Progenitor cell of endocrine pancreas (in vitro differentiated cells): ENCODE results near the gene ATP6V0B. TPM values are rescaled to one million over a fixed set of nuclear protein-coding genes. Genes with fewer than 3 reads are reported as not detected.
A peak's percentile ranks its signal among the peaks of the same experiment; 100 is the strongest.

Experiments used
- DNase-seq: peaks from one replicate; pipeline ENCODE4 v3.0.0; 2021; ENCODE audit warnings: low spot score; ENCODE audit not compliant: unreplicated experiment
- H3K27ac Mint-ChIP-seq: 2 replicates; pipeline ENCODE4 v1.8.0; 2021; ENCODE audit warnings: mild to moderate bottlenecking, moderate library complexity, mixed read lengths
- H3K27me3 Mint-ChIP-seq: 2 replicates; pipeline ENCODE4 v1.8.0; 2021; ENCODE audit warnings: mixed read lengths
- H3K36me3 Mint-ChIP-seq: 2 replicates; pipeline ENCODE4 v1.8.0; 2022; ENCODE audit warnings: mixed read lengths; ENCODE audit not compliant: insufficient read depth
- H3K4me1 Mint-ChIP-seq: 2 replicates; pipeline ENCODE4 v1.8.0; 2021; ENCODE audit warnings: low read depth, mixed read lengths
- H3K4me3 Mint-ChIP-seq: 2 replicates; pipeline ENCODE4 v1.8.0; 2021; ENCODE audit warnings: low read depth, mild to moderate bottlenecking, moderate library complexity, mixed read lengths
- H3K9me3 Mint-ChIP-seq: 2 replicates; pipeline ENCODE4 v1.8.0; 2021; ENCODE audit warnings: low read depth, mixed read lengths
- total RNA-seq: library from RNA; stranded (reverse); gene quantifications from 2 replicates; pipeline ENCODE4 v1.2.1, GENCODE V29; 2021
- TF ChIP-seq, protein P1 (sequence below): fragments of 200-600 bp; sonication (generic); IDR thresholded peaks from one replicate; pipeline ENCODE4 v1.5.0; 2021; ENCODE audit warnings: antibody characterized with exemption, mild to moderate bottlenecking; ENCODE audit not compliant: unreplicated experiment

The ATP6V0B gene
- total RNA-seq, 1 donor from 2014 or later = 104 TPM

- no peak overlapping the region for H3K27ac Mint-ChIP-seq
Observed at GRCh38 chr1:44000122-44000665, 25.4 kb downstream of the ATP6V0B start.

GRCh38 chr1:44002165-44002564 lies 27.4 kb downstream of the ATP6V0B start:
- Mint-ChIP-seq H3K36me3 (peaks cover 12% of the 10 kb centered on the region), H3K27ac (no peak overlapping the region), H3K27me3 (no peaks in the 10 kb centered on the region), H3K4me3 (no peak overlapping the region), H3K4me1 (peaks cover 15% of the 10 kb centered on the region), H3K9me3 (no peaks in the 10 kb centered on the region)
- DNase-seq = no peak
- TF ChIP-seq, protein P1, sequence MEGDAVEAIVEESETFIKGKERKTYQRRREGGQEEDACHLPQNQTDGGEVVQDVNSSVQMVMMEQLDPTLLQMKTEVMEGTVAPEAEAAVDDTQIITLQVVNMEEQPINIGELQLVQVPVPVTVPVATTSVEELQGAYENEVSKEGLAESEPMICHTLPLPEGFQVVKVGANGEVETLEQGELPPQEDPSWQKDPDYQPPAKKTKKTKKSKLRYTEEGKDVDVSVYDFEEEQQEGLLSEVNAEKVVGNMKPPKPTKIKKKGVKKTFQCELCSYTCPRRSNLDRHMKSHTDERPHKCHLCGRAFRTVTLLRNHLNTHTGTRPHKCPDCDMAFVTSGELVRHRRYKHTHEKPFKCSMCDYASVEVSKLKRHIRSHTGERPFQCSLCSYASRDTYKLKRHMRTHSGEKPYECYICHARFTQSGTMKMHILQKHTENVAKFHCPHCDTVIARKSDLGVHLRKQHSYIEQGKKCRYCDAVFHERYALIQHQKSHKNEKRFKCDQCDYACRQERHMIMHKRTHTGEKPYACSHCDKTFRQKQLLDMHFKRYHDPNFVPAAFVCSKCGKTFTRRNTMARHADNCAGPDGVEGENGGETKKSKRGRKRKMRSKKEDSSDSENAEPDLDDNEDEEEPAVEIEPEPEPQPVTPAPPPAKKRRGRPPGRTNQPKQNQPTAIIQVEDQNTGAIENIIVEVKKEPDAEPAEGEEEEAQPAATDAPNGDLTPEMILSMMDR = no peak

More at GRCh38 chr1:44000122-44000665, 25.4 kb downstream of the ATP6V0B start:
- Mint-ChIP-seq H3K9me3 (no peaks in the 10 kb centered on the region), H3K27me3 (no peaks in the 10 kb centered on the region), H3K36me3 (peaks cover 8% of the 10 kb centered on the region), H3K4me3 (no peak overlapping the region), H3K4me1 (peaks cover 23% of the 10 kb centered on the region)
- TF ChIP-seq, protein P1 = no peak
- no peak for DNase-seq

DNA sequence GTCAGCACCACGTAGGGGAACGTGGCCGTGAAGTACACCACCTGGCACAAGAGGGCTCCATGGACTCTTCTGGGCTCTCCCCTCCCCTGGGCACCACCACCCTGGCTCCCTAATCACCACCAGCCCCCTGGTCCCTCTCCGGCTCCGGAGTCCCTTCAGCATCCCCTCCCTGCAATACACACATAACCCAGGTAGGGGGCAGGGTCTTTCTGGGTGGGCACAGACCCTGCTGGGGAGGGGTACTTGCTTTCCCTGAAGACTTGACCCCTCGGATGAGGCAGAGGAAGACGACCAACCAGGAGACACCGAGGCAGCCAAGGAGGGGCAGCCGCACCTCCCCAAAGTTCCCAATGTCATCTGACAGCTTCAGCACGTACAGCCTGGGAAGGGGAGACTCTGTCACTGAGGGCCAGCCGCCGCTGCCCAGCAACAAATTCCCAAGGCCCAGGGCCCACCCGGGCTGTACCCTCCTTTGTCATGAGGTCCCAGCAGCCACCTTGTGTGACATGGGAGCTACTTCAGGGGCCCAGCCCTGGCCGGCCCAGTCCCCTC lies 27.9 kb downstream of the ATP6V0B start:
- H3K4me1 Mint-ChIP-seq = peaks cover 10% of the 10 kb centered on the region
- no peak overlapping the region for H3K27ac Mint-ChIP-seq
- H3K9me3 Mint-ChIP-seq = no peaks in the 10 kb centered on the region
- H3K4me3 Mint-ChIP-seq = no peak overlapping the region
- TF ChIP-seq, protein P1 = peak; percentile 33
- H3K27me3 Mint-ChIP-seq = no peaks in the 10 kb centered on the region
- DNase-seq = no peak
- H3K36me3 Mint-ChIP-seq = peaks cover 12% of the 10 kb centered on the region

- no peak overlapping the region for H3K27ac Mint-ChIP-seq
- H3K4me3 Mint-ChIP-seq = no peak overlapping the region
- H3K4me1 Mint-ChIP-seq = peaks cover 5% of the 10 kb centered on the region
- DNase-seq = no peak
- H3K36me3 Mint-ChIP-seq = peaks cover 9% of the 10 kb centered on the region
- no peaks in the 10 kb centered on the region for H3K9me3 Mint-ChIP-seq
- H3K27me3 Mint-ChIP-seq = no peaks in the 10 kb centered on the region
- TF ChIP-seq, protein P1 = no peak
Observed at GRCh38 chr1:44008259-44008658, 33.5 kb downstream of the ATP6V0B start.

- Mint-ChIP-seq H3K27ac (no peak overlapping the region), H3K9me3 (no peaks in the 10 kb centered on the region), H3K4me1 (peaks cover 5% of the 10 kb centered on the region), H3K36me3 (peaks cover 7% of the 10 kb centered on the region), H3K4me3 (no peak overlapping the region), H3K27me3 (no peaks in the 10 kb centered on the region)
- TF ChIP-seq, protein P1 = no peak
- DNase-seq = no peak
Observed at GRCh38 chr1:44010935-44011471, 36.2 kb downstream of the ATP6V0B start.
